ENCODE results near the gene TRPM8. TPM values are rescaled to one million over a fixed set of nuclear protein-coding genes. Genes with fewer than 3 reads are reported as not detected.

The TRPM8 gene
- total and polyA plus RNA-seq, 2 of the 13 experiments (the other 11 are each of a cell fraction or from before 2014, with no cell fraction given), result 0.12 TPM; not detected in 1

GRCh38 chr2:233981574-233982420 lies 64.6 kb downstream of the TRPM8 start (continued):
- no peak; the same call in 1 of the 2 replicates for TF ChIP-seq CHD4 (IDR thresholded peaks at IDR 0.05; ENCODE audit: borderline replicate concordance, low read length)
- no peak for TF ChIP-seq FLYWCH1 (CRISPR knock-in tag; IDR thresholded peaks at IDR 0.05)
- peak; percentile 68; the same call in 1 of the 2 replicates for TF ChIP-seq NR2F6 (IDR thresholded peaks at IDR 0.05)
- TF ChIP-seq NR2F6 (CRISPR knock-in tag; IDR thresholded peaks at IDR 0.05), result no peak; the same call in 1 of the 2 replicates
- no peak for TF ChIP-seq HNRNPLL (IDR thresholded peaks at IDR 0.05; ENCODE audit: low read depth, low read length, poor library complexity, severe bottlenecking)
- peak; percentile 85 for TF ChIP-seq GATAD2A (CRISPR knock-in tag; IDR thresholded peaks at IDR 0.05)
- no peak for TF ChIP-seq PPARG (CRISPR knock-in tag; conservative IDR thresholded peaks at IDR 0.05)
- TF ChIP-seq MEIS2 (CRISPR knock-in tag; IDR thresholded peaks at IDR 0.05), result no peak
- no peak for TF ChIP-seq THAP9 (CRISPR knock-in tag; IDR thresholded peaks at IDR 0.05; ENCODE audit: borderline replicate concordance)
- TF ChIP-seq NR2F2 (IDR thresholded peaks at IDR 0.05; ENCODE audit: borderline replicate concordance, low read depth), result 0 out of 2 replicates have a peak, but pooled peaks have one; percentile 30
- no peak for TF ChIP-seq ZBTB14 (CRISPR knock-in tag; IDR thresholded peaks at IDR 0.05)
- TF ChIP-seq ZNF10 (CRISPR knock-in tag; IDR thresholded peaks at IDR 0.05; ENCODE audit: borderline replicate concordance, low read depth), result no peak
- no peak for TF ChIP-seq GLMP (CRISPR knock-in tag; IDR thresholded peaks at IDR 0.05; ENCODE audit: borderline replicate concordance)
- TF ChIP-seq SRY (CRISPR knock-in tag; IDR thresholded peaks at IDR 0.05), result no peak
- TF ChIP-seq TEAD3 (CRISPR knock-in tag; optimal IDR thresholded peaks at IDR 0.05; ENCODE audit: borderline replicate concordance), result no peak
- peak; percentile 77 for TF ChIP-seq ARID3A (IDR thresholded peaks at IDR 0.05; ENCODE audit: low read depth, low read length)
- TF ChIP-seq MEF2D (CRISPR knock-in tag; IDR thresholded peaks at IDR 0.05), result no peak
- no peak for TF ChIP-seq ZBTB3 (CRISPR knock-in tag; IDR thresholded peaks at IDR 0.05; ENCODE audit: borderline replicate concordance, low read depth)
- no peak for TF ChIP-seq ZNF720 (CRISPR knock-in tag; IDR thresholded peaks at IDR 0.05)
- no peak for TF ChIP-seq ZNF773 (CRISPR knock-in tag; IDR thresholded peaks at IDR 0.05; ENCODE audit: borderline replicate concordance)
- TF ChIP-seq MNT (IDR thresholded peaks at IDR 0.05), result no peak
